ENCODE results near the gene KSR2.

KSR2 gene

DNA sequence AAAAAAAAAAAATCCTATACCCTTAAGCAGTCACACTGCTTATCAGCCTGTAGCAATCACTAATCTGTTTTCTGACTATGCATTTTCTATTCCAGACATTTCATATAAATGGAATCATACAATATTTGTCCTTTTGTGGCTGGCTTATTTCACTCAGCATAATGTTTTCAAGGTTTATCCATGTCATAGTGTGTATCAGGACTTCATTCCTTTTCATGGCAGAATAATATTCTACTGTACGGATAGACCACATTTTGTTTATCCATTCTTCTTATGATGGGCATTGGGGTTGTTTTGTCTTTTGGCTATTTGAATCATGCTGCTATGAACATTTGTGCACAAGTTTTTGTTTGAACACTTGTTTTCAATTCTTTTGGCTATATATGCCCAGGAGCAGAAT, 8.6 kb upstream of the KSR2 start:
- H3K4me3 ChIP-seq (ENCODE audit: low read depth in 1 of 2, low read length in 1 of 2): no peak overlapping the region
- TF ChIP-seq, protein P1, sequence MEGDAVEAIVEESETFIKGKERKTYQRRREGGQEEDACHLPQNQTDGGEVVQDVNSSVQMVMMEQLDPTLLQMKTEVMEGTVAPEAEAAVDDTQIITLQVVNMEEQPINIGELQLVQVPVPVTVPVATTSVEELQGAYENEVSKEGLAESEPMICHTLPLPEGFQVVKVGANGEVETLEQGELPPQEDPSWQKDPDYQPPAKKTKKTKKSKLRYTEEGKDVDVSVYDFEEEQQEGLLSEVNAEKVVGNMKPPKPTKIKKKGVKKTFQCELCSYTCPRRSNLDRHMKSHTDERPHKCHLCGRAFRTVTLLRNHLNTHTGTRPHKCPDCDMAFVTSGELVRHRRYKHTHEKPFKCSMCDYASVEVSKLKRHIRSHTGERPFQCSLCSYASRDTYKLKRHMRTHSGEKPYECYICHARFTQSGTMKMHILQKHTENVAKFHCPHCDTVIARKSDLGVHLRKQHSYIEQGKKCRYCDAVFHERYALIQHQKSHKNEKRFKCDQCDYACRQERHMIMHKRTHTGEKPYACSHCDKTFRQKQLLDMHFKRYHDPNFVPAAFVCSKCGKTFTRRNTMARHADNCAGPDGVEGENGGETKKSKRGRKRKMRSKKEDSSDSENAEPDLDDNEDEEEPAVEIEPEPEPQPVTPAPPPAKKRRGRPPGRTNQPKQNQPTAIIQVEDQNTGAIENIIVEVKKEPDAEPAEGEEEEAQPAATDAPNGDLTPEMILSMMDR (IDR thresholded peaks at IDR 0.05): no peak
- H3K36me3 ChIP-seq: no peaks in the 10 kb centered on the region

GRCh38 chr12:117975006-117975405, 6.2 kb upstream of the KSR2 start:
- no peak overlapping the region for H3K4me3 ChIP-seq (ENCODE audit: low read depth in 1 of 2, low read length in 1 of 2)
- TF ChIP-seq, protein P1 (IDR thresholded peaks at IDR 0.05): no peak
- no peaks in the 10 kb centered on the region for H3K4me1 ChIP-seq (ENCODE audit: control insufficient read depth in 1 of 2, insufficient read depth in 1 of 2, low read depth in 1 of 2, low read length in 1 of 2)
- H3K36me3 ChIP-seq: no peaks in the 10 kb centered on the region
- H3K27ac ChIP-seq: no peak overlapping the region
- no peaks in the 10 kb centered on the region for H3K9me3 ChIP-seq
- H3K27me3 ChIP-seq: peaks cover 23% of the 10 kb centered on the region

More for the DNA sequence above, 8.6 kb upstream of the KSR2 start:
- Histone ChIP-seq H3K4me1 (ENCODE audit: control insufficient read depth in 1 of 2, insufficient read depth in 1 of 2, low read depth in 1 of 2, low read length in 1 of 2) (no peaks in the 10 kb centered on the region), H3K27ac (no peak overlapping the region), H3K9me3 (no peaks in the 10 kb centered on the region), H3K27me3 (peaks cover 5% of the 10 kb centered on the region)

- no peak overlapping the region for H3K4me3 ChIP-seq (ENCODE audit: low read depth in 1 of 2, low read length in 1 of 2)
- H3K9me3 ChIP-seq: no peaks in the 10 kb centered on the region
- no peak overlapping the region for H3K27ac ChIP-seq
- no peaks in the 10 kb centered on the region for H3K36me3 ChIP-seq
- H3K27me3 ChIP-seq: peaks cover 45% of the 10 kb centered on the region
- H3K4me1 ChIP-seq (ENCODE audit: control insufficient read depth in 1 of 2, insufficient read depth in 1 of 2, low read depth in 1 of 2, low read length in 1 of 2): no peaks in the 10 kb centered on the region
- TF ChIP-seq, protein P1 (IDR thresholded peaks at IDR 0.05): no peak
These were observed 3.5 kb upstream of the KSR2 start for GRCh38 chr12:117972301-117972700.

GRCh38 chr12:117970334-117970733, 1.5 kb upstream of the KSR2 start:
- TF ChIP-seq, protein P1 (IDR thresholded peaks at IDR 0.05): no peak
- Histone ChIP-seq H3K4me1 (ENCODE audit: control insufficient read depth in 1 of 2, insufficient read depth in 1 of 2, low read depth in 1 of 2, low read length in 1 of 2) (no peaks in the 10 kb centered on the region), H3K27me3 (peaks cover 65% of the 10 kb centered on the region), H3K9me3 (no peaks in the 10 kb centered on the region), H3K27ac (no peak overlapping the region), H3K36me3 (no peaks in the 10 kb centered on the region), H3K4me3 (ENCODE audit: low read depth in 1 of 2, low read length in 1 of 2) (no peak overlapping the region)

DNA sequence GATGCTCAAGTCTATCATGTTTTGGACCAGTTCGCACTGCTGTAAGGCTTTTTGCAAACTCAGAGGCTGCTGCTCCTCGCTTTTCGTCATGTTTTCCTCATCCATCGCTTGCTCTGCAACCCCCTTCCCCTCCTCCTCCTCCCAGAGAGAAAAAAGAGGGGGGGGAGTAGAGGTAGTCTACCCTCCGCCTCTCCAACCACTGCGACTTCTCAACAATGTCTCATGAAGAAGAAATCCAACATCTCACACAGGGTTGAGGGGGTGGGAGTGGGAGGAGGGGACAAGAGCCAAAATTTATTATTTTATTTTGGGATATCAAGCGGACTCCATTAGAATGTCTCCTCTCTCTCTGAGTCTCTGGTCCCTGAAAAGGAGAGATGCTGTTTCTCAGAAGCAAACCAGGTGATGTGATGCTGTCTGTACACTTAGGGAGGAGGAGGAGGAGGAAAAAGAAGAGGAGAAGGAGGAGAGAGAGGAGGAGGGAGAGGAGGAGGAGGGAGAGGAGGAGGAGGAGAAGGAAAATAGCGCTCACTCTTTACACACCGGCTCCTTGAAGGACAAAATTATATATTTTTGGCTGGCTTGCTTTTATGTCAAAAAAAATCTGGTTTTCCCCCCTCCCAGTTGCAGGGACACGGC, 520 bp downstream of the KSR2 start:
- Histone ChIP-seq H3K9me3 (no peaks in the 10 kb centered on the region), H3K36me3 (no peaks in the 10 kb centered on the region), H3K4me3 (ENCODE audit: low read depth in 1 of 2, low read length in 1 of 2) (no peak overlapping the region), H3K4me1 (ENCODE audit: control insufficient read depth in 1 of 2, insufficient read depth in 1 of 2, low read depth in 1 of 2, low read length in 1 of 2) (no peaks in the 10 kb centered on the region), H3K27me3 (peaks cover 77% of the 10 kb centered on the region), H3K27ac (no peak overlapping the region)
- TF ChIP-seq, protein P1 (IDR thresholded peaks at IDR 0.05): no peak

Measured in neutrophil (primary cell).